HuH-7 (cell line): ENCODE data around the gene CNOT4.
"Not testable (repeated sequence)": the region's sequence is repeated elsewhere in the genome, so short reads cannot be mapped to it uniquely, and the experiment has no call there.

Experiments
- DNase-seq: peaks from one replicate; pipeline ENCODE4 v3.0.0; 2011; ENCODE audit warnings: low spot score

CNOT4 gene

DNA sequence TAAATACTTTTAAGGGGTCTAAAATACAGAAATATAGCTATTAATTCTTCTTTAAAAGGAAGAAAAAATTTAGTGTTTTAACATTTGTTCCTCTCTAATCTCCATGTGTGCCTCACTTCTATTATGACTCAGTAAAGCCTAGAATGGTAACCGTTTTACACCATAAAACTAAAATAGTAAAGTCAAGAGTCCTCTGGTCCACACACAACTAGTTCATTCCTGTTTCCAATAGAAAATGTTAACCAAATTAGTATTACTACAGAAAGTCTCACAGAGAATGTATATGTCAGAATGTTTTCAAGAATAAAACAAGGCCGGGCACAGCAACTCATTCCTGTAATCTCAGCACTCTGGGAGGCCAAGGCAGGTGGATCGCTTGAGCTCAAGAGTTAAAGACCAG, 55.8 kb downstream of the CNOT4 start:
- no peak for DNase-seq

DNA sequence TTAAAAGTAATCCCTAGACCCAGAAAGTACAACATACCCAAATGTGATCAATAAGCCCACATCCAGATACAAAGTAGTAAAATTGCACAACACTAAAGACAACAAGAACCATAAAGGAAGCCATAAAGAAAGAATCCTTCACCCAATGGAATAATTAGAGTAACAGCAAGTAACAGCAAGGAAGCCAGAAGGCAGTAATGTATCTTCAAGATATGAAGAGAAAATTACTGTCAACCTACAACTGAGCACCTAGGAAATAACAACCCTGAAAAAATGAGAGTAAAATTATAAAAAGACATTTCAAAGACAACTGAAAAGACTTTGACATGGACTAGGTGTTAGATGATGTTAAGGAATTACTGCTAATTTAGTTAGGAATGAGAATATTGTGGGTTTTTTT, 60.5 kb downstream of the CNOT4 start:
- DNase-seq = no peak

DNA sequence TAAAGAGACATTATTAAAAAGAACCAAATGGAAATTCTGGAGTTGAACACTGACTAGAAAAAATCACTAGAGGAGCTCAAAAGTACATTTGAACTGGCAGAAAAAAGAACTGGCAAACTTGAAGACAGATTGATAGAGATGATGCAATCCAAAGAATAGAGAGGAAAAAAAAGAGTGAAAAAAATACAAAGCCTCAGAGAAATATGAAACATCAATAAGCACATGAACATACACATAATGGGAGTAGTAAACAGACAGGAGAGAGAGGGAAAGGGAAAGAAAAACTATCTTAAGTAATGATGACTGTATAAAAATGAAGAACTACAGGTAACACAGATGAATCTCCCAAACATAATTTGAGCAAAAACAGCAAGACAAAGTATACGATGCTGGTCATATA, 61.1 kb downstream of the CNOT4 start:
- no peak for DNase-seq

DNA sequence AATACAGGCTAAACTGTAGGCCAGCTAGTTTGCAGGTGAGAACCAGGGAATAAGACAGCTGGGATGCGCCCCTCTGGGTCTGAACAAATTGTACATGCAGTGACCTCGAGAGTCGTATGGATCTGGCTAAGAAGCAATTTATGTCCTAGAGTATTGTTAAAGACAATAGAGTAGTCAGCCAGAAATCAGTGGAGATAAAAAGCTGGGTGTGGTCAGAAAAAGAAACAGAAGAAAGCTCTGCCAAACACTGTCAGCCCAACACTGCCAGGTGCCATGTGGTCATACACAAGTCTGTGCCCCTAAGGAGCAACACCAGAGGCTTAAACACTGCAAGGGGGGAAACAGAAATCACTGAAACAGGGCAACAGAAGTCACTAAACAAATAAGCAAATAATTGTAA, 62.2 kb downstream of the CNOT4 start:
- DNase-seq = no peak

DNA sequence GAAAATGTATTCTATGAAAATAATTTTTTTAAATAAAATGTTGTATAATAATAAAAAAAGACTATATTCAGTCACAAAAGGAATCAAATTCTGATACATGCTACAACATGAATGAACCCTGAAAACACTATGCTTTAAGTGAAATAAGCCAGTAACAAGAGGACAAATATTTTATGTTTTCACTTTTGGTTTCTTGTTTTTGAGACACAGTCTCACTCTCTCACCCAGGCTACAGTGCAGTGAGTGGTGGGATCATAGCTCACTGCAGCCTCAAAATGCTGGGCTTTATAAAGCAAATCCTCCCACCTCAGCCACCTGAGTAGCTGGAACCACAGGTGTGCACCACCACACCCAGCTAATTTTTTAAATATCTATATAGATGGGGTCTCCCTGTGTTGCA, 64.2 kb downstream of the CNOT4 start:
- DNase-seq = no peak

DNA sequence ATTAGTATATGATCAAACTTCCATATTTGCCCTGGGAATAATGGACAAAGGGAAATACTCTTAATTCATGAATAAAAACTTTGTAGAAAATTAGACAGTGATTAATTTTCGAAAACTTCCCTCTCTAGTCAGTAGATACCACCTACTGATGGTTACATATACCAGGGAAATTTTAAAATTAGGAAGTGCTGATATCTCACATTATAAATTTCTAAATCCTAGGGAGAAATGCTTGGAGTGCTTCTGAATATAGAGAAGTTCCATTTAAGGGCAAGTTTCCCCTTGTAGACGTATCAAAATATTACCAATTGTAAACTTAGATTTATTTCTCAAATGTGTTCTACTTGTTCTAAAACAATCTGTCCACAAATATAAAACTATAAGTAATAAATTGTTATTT, 64.6 kb downstream of the CNOT4 start:
- DNase-seq = not testable (repeated sequence)

DNA sequence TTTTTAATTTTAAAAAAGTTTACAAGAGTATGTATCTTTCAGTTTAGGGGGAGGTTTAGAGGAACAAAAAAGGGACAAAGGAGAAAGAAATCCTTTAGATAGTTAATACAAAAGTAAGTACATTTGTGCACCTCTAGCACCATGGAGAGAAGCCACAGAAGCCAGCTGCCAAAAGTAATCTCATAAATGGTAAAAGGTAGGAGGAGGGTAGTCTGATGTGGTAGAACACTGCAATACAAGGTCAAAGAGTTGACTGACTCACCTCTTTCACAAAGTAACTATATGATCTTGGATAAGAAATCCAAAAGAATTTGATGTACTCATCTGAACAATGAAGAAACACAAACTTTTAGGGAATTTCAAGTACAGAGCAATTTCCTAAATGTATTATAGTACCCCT, 68.1 kb downstream of the CNOT4 start:
- no peak for DNase-seq

DNA sequence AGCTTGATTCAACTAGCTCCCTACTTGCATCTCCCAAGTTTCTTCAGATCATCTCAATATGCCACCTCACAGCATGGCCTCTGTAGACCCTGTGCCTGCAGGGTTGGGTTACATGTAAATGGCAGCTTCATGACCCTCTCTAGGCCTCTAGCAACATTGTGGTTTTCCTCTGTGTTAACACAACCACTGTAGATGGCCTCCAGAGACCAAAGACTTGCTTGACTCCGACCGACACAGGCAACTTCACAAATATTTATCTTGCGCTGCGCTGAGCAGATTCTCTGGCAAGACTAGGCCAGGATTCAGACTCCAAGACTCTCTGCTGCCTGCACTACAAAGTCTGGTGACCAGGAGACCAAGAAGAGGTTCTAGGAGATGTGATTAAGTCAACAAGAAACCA, 75.9 kb downstream of the CNOT4 start:
- DNase-seq = peak; percentile 23

DNA sequence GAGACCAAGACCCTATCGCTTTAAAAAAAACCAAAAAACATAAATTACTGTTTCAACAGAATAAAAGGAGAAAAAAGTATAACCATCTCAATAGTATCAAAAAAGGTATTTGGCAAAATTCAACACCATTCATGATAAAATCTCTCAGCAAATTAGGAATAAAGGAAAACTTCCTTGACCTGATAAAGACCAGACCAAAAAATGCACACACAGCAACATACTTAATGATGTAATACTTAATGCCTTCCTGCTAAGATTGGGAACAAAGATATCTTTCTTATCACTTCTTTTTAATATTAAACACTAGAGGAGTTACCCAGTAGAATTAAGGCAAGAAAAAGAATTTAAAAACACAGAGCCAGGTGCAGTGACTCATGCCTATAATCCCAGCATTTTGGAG, 79.3 kb downstream of the CNOT4 start:
- DNase-seq = no peak

DNA sequence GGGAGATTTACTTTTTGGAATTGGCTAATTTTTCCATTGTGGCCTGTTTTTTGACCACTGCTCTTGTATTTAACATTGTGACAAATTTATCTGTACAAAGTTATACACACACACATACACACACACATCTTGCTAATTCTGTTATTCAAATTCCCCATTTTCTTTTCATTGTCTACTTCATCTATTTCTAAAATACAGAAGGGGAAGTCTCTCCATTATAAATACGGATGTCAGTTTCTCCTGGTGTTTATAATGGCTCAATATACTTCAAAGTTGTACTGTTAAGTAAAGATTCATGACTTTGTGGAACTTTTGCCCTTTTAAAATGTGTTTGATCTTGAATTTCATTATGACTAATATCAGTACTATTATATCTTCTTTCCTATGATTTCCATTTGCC, 81.0 kb downstream of the CNOT4 start:
- DNase-seq = no peak

DNA sequence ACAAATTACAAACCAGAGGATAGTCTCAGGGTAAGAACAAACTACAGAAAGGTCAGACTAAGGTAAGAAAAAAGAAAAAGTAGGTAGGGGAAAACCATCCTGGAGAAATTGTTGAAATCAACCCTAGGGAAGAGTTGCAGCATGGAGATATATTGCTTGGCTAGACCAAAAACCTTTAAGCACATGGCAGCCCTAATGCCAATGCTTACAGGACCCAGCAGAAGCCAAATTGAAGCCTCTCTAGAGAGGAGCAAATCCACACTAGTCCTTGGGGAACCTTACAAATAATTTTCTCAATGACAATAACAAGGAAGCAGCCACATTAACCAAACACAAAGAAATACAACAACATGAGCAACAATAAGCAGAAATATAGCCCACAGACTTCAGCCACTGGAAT, 81.9 kb downstream of the CNOT4 start:
- DNase-seq = no peak

DNA sequence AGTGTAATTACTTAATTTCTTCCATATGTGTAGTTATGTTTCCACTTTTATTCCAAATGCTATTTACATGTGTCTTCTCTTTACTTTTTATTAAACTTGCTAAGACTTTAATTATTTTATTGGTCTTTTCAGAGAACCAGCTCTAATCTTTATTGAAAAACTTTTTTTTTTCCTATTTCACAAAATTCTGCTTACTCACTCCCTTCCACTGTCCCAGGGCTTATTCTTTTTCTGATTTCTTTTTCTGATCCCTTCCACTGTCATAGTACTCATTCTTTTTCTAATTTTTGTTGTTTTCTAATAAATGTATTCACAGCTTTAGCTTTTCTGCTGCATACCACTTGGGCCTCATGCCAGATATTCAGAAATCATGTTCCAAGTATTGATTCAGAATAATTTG, 82.7 kb downstream of the CNOT4 start:
- no peak for DNase-seq

DNA sequence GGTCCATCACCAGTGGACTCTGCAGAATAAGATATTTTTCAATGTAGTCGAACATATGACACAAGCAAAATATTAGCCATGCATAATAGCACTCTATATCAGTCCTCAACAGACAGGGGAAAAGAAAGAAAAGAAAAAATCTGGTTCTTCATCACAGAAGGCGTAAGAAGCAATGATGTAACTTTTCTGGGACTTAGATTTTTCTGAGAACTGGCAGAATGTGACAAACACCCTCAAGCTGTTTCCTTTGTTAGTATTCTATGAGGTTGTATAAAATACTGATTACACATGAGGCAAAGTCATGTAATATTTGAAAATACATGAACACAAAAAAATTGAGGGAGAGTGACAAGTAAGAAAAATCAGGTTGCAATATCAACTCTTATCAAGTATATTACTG, 84.9 kb downstream of the CNOT4 start:
- DNase-seq = no peak

DNA sequence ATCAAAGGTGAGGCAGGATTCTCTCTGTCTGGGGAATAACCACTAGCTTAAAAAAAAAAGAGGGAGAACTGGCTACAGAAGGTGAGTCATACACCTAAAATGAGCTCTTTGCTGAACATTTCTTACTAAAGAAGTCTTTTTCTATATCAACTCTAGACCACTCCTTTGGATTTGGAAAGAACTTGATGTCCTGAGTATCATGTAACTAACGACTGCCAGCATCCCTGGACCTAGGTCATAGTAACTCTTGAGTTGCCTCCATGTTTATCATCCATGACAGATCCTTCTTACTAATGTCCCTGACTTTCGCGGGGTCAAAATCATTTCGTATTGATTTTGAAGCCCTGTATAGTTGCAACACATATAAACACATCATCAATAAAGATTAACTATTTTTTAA, 89.1 kb downstream of the CNOT4 start:
- DNase-seq = no peak

DNA sequence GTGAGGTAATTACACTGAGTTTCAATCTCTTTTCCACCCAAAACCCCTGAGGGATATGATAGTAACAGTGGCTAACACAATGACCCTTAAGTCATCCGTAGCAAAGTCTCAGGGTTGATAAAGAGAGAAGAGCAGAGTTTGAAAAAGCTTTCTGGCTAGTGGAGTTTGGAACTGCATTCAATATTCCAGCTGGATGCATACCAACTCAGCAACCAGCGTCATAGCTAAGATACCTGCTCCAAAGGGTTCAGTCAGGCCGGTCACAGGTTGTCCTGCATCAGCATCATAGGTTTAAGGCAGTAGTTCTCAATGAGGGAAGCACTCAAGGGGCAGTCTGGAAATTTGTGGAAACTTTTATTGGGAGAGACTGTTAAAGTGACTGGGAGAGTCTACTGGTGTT, 93.5 kb downstream of the CNOT4 start:
- no peak for DNase-seq

DNA sequence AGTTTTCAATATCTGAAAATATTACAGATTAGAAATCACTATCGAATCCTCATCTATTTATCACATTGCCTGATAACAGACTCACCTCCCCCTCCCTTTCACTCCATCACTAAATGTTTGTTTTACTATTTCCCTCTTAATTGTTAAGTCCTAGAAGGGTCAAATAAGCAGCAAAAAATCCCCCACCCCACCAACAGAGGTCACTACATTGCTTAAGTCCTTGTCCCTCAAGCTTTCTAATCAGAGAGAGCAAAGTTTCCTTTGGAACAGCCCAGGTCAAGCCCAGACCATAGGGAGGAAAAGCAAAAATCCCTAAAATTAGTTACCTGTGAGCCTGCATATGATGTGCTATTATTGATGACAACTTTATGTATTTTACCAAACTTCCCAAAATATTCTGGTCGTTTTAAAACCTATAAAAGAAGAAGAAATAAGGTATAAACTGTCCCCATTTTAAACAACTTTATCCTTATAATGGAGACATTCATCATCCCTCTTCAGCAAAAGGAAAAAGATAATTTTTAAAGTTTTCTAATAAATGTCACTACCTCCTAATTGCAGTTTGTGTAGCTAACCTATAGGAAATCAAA, 95.0 kb downstream of the CNOT4 start:
- DNase-seq = peak; percentile 30

DNA sequence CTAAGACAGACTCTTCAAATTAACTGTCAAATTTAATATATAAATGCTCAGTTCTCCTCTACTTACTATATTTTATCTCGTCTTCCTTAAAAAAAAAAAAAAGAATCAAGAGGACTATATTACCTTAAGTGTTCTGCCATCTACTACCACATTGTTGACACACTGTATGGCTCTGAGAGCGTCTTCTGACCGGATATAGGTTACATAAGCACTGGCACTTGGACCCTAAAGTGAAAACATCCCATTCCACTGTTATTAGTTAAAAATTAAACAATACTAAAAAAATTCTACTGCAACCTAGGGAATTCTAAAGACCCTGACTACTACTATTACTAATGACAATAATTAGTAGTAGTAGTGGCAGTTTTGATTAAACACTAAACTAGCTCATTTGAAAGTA, 95.7 kb downstream of the CNOT4 start:
- DNase-seq = no peak

DNA sequence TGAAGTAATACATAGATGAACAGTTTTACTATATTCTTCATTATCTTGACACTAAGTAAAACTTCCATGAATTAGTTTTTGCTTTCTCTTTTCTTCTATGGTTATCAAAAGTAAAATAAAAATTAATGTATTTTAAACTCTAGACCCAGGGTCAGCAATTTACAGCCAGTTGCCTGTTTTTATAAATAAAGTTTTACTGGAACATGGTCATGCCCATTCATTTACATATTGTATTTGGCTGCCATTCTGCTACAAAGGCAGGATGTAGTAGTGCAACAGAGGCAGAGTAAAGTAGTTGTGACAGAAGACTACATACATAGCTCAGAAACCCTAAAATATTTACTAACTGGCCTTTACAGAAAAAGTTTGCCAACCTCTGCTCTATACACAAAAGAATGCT, 98.8 kb downstream of the CNOT4 start:
- DNase-seq = no peak

DNA sequence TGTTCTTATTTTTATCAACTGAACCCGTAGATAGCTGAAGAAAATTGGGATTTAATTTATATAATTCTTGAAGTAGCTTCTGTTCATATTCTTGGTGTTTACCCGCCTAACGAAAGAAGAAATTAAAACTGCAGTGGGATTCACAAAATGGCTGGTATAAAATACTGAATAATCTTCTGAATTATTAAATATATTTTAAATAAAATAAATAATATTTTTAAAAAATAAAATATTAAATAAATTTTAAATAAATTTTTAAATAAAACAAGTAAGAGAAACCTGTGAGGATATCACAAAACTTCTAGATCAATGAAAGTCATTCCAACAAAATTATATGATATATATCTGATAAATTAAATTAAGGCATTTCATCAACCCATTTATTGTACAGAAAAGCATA, 99.4 kb downstream of the CNOT4 start:
- DNase-seq = no peak

DNA sequence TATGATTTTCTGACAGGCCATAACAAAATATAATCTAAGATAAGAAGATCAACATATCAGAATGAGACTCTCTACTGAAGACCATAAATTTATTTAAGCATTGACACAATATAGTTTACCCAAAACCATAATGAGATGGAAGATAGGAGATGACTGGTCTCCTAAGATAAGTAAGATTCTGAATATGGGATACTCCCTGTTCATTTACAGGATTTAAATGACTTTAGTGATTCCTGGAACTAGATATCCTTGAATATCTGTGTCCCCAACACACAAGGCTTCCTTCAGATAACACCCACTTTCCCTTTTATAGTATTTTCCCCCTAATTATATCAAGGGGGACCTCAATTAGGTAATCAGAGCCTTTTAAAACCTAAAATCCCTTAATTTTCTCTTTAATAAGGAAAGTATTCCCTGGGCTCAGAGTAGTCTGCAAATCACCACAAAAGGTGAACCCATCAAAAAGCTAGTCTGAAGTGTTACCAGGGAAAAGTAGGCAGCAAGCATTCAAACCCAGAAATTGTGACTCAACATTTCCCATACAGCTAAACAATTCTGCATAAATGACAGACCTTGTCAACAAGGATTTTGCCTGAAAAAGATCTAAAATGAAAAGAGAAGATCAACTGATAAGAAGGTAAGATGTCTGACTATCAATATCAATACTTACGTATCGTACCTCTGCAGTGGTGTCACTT, 99.9 kb downstream of the CNOT4 start:
- DNase-seq = no peak

DNA sequence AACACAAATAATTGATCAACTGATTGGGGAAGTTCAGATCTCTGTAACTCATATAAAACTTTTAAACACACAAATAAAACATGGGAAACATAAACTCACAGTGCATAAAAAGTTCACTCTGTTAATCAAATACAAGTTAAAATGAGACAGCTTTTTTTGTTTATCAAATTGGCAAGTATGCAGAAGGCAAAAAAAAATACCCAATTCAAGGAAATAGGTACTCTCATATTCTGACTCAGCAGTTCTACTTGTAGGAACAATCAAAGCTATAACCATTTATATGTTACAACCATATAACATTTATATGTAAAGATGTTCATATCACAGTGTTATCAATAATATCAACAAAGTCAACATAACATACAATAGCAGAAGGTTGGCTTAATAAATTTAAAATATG, 102.0 kb downstream of the CNOT4 start:
- DNase-seq = no peak

DNA sequence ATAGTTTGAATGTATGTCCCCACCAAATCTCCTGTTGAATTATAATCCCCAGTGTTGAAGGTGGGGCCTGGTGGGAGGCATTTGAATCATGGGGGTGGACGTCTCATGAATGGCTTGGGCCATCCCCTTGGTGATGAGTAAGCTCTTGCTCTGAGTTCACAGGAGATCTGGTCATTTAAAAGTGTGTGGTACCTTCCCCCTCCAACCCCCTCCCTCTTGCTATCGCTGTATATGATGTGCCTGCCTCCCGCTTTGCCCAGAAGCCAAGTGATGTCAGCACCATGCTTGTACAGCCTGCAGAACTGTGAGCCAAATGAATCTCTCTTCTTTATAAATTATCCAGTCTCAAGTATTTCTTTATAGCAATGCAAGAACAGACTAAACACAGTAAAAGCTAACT, 103.0 kb downstream of the CNOT4 start:
- no peak for DNase-seq

DNA sequence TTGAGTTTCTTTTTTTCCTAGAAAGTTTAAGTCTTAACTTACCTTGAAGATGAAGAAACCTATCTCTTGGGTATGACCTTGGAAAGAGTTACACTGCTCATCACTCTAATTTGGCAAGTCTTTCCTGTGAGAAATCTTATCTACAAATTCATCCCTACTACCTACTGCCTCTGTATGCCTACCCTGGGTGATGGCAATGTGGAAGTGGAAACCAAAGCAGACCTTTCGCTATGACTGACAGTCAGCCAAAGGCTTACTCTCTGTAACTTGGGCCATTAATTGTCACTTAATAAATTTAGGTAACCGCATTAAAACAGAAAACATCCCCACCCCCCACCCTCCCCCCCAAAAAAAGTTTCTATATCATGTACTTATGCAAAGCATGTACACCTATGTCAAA, 103.9 kb downstream of the CNOT4 start:
- DNase-seq = no peak

DNA sequence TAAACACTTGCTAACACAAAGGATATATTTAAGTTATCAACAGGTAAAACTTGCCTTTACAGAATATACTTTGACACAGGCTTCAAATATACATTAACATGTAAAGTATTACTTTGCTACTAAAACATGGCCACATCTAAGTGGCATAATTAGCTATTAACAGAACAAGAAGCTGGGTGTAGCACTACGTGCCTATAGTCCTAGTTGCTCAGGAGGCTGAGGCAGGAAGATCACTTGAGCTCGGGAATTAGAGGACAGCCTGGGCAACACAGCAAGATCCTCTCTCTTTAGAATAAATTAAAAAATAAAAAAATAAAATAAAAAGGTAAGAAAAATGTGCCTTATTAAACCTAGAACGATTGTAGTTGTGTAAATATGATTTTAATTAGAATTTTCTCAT, 106.6 kb downstream of the CNOT4 start:
- DNase-seq = no peak
